IMR-90 (cell line): ENCODE data around the gene CCDC146. TPM values are rescaled to one million over a fixed set of nuclear protein-coding genes. Genes with fewer than 3 reads are reported as not detected.

Source experiments
- ATAC-seq: fragments of 200-7000 bp; cut with Tn5 transposase; 2 replicates; pipeline ENCODE4 v1.9.1; 2020; ENCODE audit warnings: low read depth, mild to moderate bottlenecking, moderate library complexity
- BruUV-seq: library from RNA; stranded (reverse); fragments of 400-500 nt; replicated peaks from 2 replicates; lab custom pipeline; 2021; lab: Mats Ljungman, UMichigan
- CTCF ChIA-PET: fragments of 300-600 bp; formaldehyde crosslinking; extraction: SDS; loops from one replicate; lab custom pipeline; 2021; ENCODE audit warnings: antibody characterized with exemption; lab: Yijun Ruan, JAX
- POLR2A ChIA-PET: fragments of 300-600 bp; sonication (Branson Sonifier 250); formaldehyde crosslinking; loops from one replicate; lab custom pipeline; 2022; ENCODE audit warnings: antibody characterized with exemption; ENCODE audit not compliant: unreplicated experiment; lab: Charles Lee
- DNase-seq: peaks from one replicate; pipeline ENCODE4 v3.0.0; 2013
- H2AFZ ChIP-seq: replicated peaks from 2 replicates; pipeline ENCODE3; 2013; ENCODE audit warnings: low read length, mild to moderate bottlenecking; ENCODE audit not compliant: poor library complexity
- H2AK5ac ChIP-seq: 2 replicates; pipeline ENCODE4 v1.6.1; 2013; ENCODE audit warnings: low read depth, low read length, inconsistent platforms
- H2AK9ac ChIP-seq: replicated peaks from 2 replicates; pipeline ENCODE3; 2013; ENCODE audit warnings: mild to moderate bottlenecking, low read depth, low read length, moderate library complexity; ENCODE audit not compliant: poor library complexity
- H2BK120ac ChIP-seq: 2 replicates; pipeline ENCODE4 v1.6.1; 2013; ENCODE audit warnings: low read depth, low read length, inconsistent platforms
- H2BK15ac ChIP-seq: 3 replicates; pipeline ENCODE4 v1.6.1; 2013; ENCODE audit warnings: low read depth, low read length, inconsistent platforms
- H2BK20ac ChIP-seq: 2 replicates; pipeline ENCODE4 v1.6.1; 2013; ENCODE audit warnings: low read depth, mild to moderate bottlenecking, inconsistent platforms, low read length, moderate library complexity
- H2BK5ac ChIP-seq: 2 replicates; pipeline ENCODE4 v1.6.1; 2013; ENCODE audit warnings: mild to moderate bottlenecking, low read depth, low read length, inconsistent platforms; ENCODE audit not compliant: poor library complexity, severe bottlenecking
- H3K14ac ChIP-seq: replicated peaks from 2 replicates; pipeline ENCODE4 v1.6.1; 2013; ENCODE audit warnings: low read depth, low read length, inconsistent platforms
- H3K18ac ChIP-seq: 2 replicates; pipeline ENCODE4 v1.6.1; 2013; ENCODE audit warnings: low read depth, low read length, control low read depth
- H3K23ac ChIP-seq: 2 replicates; pipeline ENCODE4 v1.6.1; 2013; ENCODE audit warnings: low read depth, low read length, inconsistent platforms
- H3K27ac ChIP-seq: 2 replicates; pipeline ENCODE4 v1.5.1; 2013; ENCODE audit warnings: mild to moderate bottlenecking, control low read depth, low read length; ENCODE audit not compliant: insufficient read depth
- H3K27me3 ChIP-seq: 2 replicates; pipeline ENCODE4 v1.6.1; 2013; ENCODE audit warnings: low read length; ENCODE audit not compliant: control insufficient read depth, insufficient read depth
- H3K36me3 ChIP-seq: 2 replicates; pipeline ENCODE4 v1.6.1; 2013; ENCODE audit warnings: low read length, mixed read lengths; ENCODE audit not compliant: control insufficient read depth, insufficient read depth
- H3K4ac ChIP-seq: 2 replicates; pipeline ENCODE4 v1.6.1; 2013; ENCODE audit warnings: low read depth, low read length, inconsistent platforms
- H3K4me1 ChIP-seq: 2 replicates; pipeline ENCODE4 v1.6.1; 2013; ENCODE audit warnings: low read length, mixed read lengths; ENCODE audit not compliant: control insufficient read depth, insufficient read depth
- H3K4me2 ChIP-seq: 2 replicates; pipeline ENCODE4 v1.6.1; 2013; ENCODE audit warnings: low read depth, mild to moderate bottlenecking, control low read depth, low read length, moderate library complexity
- H3K4me3 ChIP-seq: 2 replicates; pipeline ENCODE4 v1.5.1; 2013; ENCODE audit warnings: low read depth, mild to moderate bottlenecking, control low read depth, low read length, moderate library complexity; ENCODE audit not compliant: insufficient read depth
- H3K56ac ChIP-seq: 2 replicates; pipeline ENCODE4 v1.6.1; 2013; ENCODE audit warnings: low read length, inconsistent platforms; ENCODE audit not compliant: insufficient read depth; ENCODE audit errors: extremely low read depth
- H3K79me1 ChIP-seq, 2 experiments: 2 replicates each; pipeline ENCODE4 v1.6.1; 2013; ENCODE audit warnings: low read length in 2 of 2, inconsistent platforms in 1 of 2, low read depth in 1 of 2
- H3K9ac ChIP-seq: 2 replicates; pipeline ENCODE4 v1.6.1; 2013; ENCODE audit warnings: low read depth, low read length, control low read depth
- H3K9me1 ChIP-seq: 2 replicates; pipeline ENCODE4 v1.6.1; 2013; ENCODE audit warnings: low read length, inconsistent platforms; ENCODE audit not compliant: insufficient read depth
- H3K9me3 ChIP-seq: 2 replicates; pipeline ENCODE4 v1.6.1; 2013; ENCODE audit warnings: low read length; ENCODE audit not compliant: control insufficient read depth, insufficient read depth
- H4K20me1 ChIP-seq: 2 replicates; pipeline ENCODE4 v1.6.1; 2013; ENCODE audit warnings: low read length, inconsistent platforms; ENCODE audit not compliant: insufficient read depth
- H4K5ac ChIP-seq: 2 replicates; pipeline ENCODE4 v1.6.1; 2013; ENCODE audit warnings: mild to moderate bottlenecking, low read depth, low read length, control low read depth
- H4K8ac ChIP-seq, 2 experiments: 2 replicates each; pipeline ENCODE4 v1.6.1; 2013; ENCODE audit warnings: low read depth in 2 of 2, low read length in 2 of 2, control low read depth in 1 of 2, inconsistent platforms in 1 of 2
- H4K91ac ChIP-seq: 2 replicates; pipeline ENCODE4 v1.6.1; 2013; ENCODE audit warnings: low read depth, low read length, inconsistent platforms; ENCODE audit not compliant: insufficient read depth
- BHLHE40 ChIP-seq: fragments of 150-350 bp; IDR thresholded peaks from 2 replicates; pipeline ENCODE4 v1.6.1; 2016; ENCODE audit warnings: mild to moderate bottlenecking, low read depth, low read length
- CEBPB ChIP-seq: IDR thresholded peaks from 2 replicates; pipeline ENCODE4 v1.6.1; 2012; ENCODE audit warnings: low read depth, low read length, improper control_type of control experiment
- CHD1 ChIP-seq: IDR thresholded peaks from 2 replicates; pipeline ENCODE4 v1.6.1; 2012; ENCODE audit warnings: low read depth, low read length, improper control_type of control experiment
- ELK1 ChIP-seq: fragments of 150-350 bp; IDR thresholded peaks from 2 replicates; pipeline ENCODE4 v1.6.1; 2016; ENCODE audit warnings: low read depth, mild to moderate bottlenecking, low read length, moderate library complexity, borderline replicate concordance
- FOS ChIP-seq: fragments of 150-350 bp; IDR thresholded peaks from 2 replicates; pipeline ENCODE4 v1.6.1; 2016; ENCODE audit warnings: low read depth, low read length
- MAFK ChIP-seq: IDR thresholded peaks from 2 replicates; pipeline ENCODE4 v1.6.1; 2012; ENCODE audit warnings: low read depth, low read length, improper control_type of control experiment
- MAZ ChIP-seq: IDR thresholded peaks from 2 replicates; pipeline ENCODE4 v1.6.1; 2012; ENCODE audit warnings: low read depth, mild to moderate bottlenecking, low read length, improper control_type of control experiment, moderate library complexity, borderline replicate concordance
- MXI1 ChIP-seq: IDR thresholded peaks from 2 replicates; pipeline ENCODE4 v1.6.1; 2012; ENCODE audit warnings: low read depth, mild to moderate bottlenecking, low read length, moderate library complexity, borderline replicate concordance
- NFE2L2 ChIP-seq: fragments of 150-350 bp; IDR thresholded peaks from 2 replicates; pipeline ENCODE4 v1.6.1; 2016; ENCODE audit warnings: low read depth, mild to moderate bottlenecking, low read length
- POLR2A ChIP-seq: IDR thresholded peaks from 2 replicates; pipeline ENCODE4 v1.6.1; 2012; ENCODE audit warnings: mild to moderate bottlenecking, low read depth, low read length
- RAD21 ChIP-seq: IDR thresholded peaks from 2 replicates; pipeline ENCODE4 v1.6.1; 2012; ENCODE audit warnings: low read length, improper control_type of control experiment
- RCOR1 ChIP-seq: IDR thresholded peaks from 2 replicates; pipeline ENCODE4 v1.6.1; 2012; ENCODE audit warnings: mild to moderate bottlenecking, low read length, improper control_type of control experiment; ENCODE audit not compliant: insufficient replicate concordance
- RFX5 ChIP-seq: IDR thresholded peaks from 2 replicates; pipeline ENCODE4 v1.8.0; 2012; ENCODE audit warnings: low read depth, mild to moderate bottlenecking, low read length, moderate library complexity
- SMC3 ChIP-seq: fragments of 150-350 bp; IDR thresholded peaks from 2 replicates; pipeline ENCODE4 v1.6.1; 2016; ENCODE audit warnings: low read depth, mild to moderate bottlenecking, antibody characterized with exemption, low read length, moderate library complexity
- USF2 ChIP-seq: fragments of 150-350 bp; IDR thresholded peaks from 2 replicates; pipeline ENCODE4 v1.6.1; 2017; ENCODE audit warnings: mild to moderate bottlenecking, antibody characterized with exemption, low read length, low read depth
- WGBS, 2 experiments: methylation state at CpG; one replicate each; pipeline versions ENCODE4 v1.1.5 to v1.1.7; 2013; ENCODE audit warnings: missing lambda C conversion rate in 2 of 2; ENCODE audit not compliant: insufficient read length in 1 of 2; ENCODE audit errors: extremely low coverage in 2 of 2; 5-methylcytosine and 5-hydroxymethylcytosine counted together
- dilution Hi-C: fragments of 300-500 bp; cut with HindIII; formaldehyde crosslinking; loops from one replicate; pipeline ENCODE4 v1.14.3; 2018; ENCODE audit warnings: low sequenced_read_pairs; ENCODE audit not compliant: unreplicated experiment
- in situ Hi-C: fragments of 300-500 bp; cut with MboI; formaldehyde crosslinking; loops from 3 replicates; pipeline ENCODE4 v1.14.3; 2019; ENCODE audit warnings: low sequenced_read_pairs, inconsistent platforms, mixed read lengths
- intact Hi-C: fragments of 100-400 bp; cut with micrococcal nuclease; formaldehyde crosslinking; loops from 2 replicates; pipeline ENCODE4 v1.10.0; 2022
- polyA plus RNA-seq, 3 experiments: library from polyadenylated mRNA; depleted of rRNA; stranded (reverse); fragments of >200 nt; gene quantifications; 2 replicates each; pipeline ENCODE4 v1.2.3, GENCODE V29; 2012; ENCODE audit warnings: low replicate concordance in 1 of 3
- total RNA-seq: library from RNA; depleted of rRNA; stranded (reverse); fragments of >200 nt; gene quantifications from 2 replicates; pipeline ENCODE4 v1.2.3, GENCODE V29; 2012
- TF ChIP-seq, protein P1 (sequence below): conservative IDR thresholded peaks from 2 replicates; pipeline ENCODE4 v1.5.1; 2012; ENCODE audit warnings: mild to moderate bottlenecking, low read depth, low read length, improper control_type of control experiment

The CCDC146 gene
- total and polyA plus RNA-seq, 2 of the 4 experiments (the other 2 are of a cell fraction), result 0.54 to 1.7 TPM

GRCh38 chr7:77295549-77295948 is 173.1 kb downstream of the CCDC146 start:
- Histone ChIP-seq H4K5ac (no peak overlapping the region), H2AK5ac (no peak overlapping the region), H3K4me2 (no peak overlapping the region), H2BK5ac (no peak overlapping the region), H3K4me1 (no peaks in the 10 kb centered on the region; the same call in 1 of the 2 replicates), H2AFZ (no peak overlapping the region), H2BK15ac (no peak overlapping the region), H3K56ac (no peak overlapping the region), H2AK9ac (no peak overlapping the region), H3K9me3 (no peaks in the 10 kb centered on the region), H3K27ac (no peak overlapping the region), H3K4me3 (no peak overlapping the region), H3K4ac (no peak overlapping the region), H3K18ac (no peak overlapping the region), H3K23ac (no peak overlapping the region), H3K14ac (no peak overlapping the region), H4K20me1 (no peaks in the 10 kb centered on the region), H4K8ac (no peak overlapping the region), H3K9me1 (no peaks in the 10 kb centered on the region), H2BK120ac (no peak overlapping the region), H2BK20ac (no peak overlapping the region), H3K36me3 (peaks cover 2% of the 10 kb centered on the region; the same call in 1 of the 2 replicates), H4K91ac (no peak overlapping the region), H3K79me1 (no peaks in the 10 kb centered on the region), H3K27me3 (no peaks in the 10 kb centered on the region), H3K9ac (no peak overlapping the region)
- in situ Hi-C loops, result no loop called here
- intact Hi-C loops, result no loop called here
- ATAC-seq (no peak), DNase-seq (no peak)
- CTCF ChIA-PET, result interaction anchor here (1.3 kb wide), 1 partner anchor 23 kb away, joined by 3 read pairs; no protein-coding TSS in a partner anchor
- dilution Hi-C loops, result no loop called here
- TF ChIP-seq BHLHE40 (no peak), RCOR1 (no peak), POLR2A (no peak), RFX5 (no peak), CEBPB (no peak), MAZ (no peak), RAD21 (no peak), CHD1 (no peak), MAFK (no peak), USF2 (no peak), MXI1 (no peak), NFE2L2 (no peak), ELK1 (no peak), SMC3 (no peak), FOS (no peak)
- TF ChIP-seq, protein P1, sequence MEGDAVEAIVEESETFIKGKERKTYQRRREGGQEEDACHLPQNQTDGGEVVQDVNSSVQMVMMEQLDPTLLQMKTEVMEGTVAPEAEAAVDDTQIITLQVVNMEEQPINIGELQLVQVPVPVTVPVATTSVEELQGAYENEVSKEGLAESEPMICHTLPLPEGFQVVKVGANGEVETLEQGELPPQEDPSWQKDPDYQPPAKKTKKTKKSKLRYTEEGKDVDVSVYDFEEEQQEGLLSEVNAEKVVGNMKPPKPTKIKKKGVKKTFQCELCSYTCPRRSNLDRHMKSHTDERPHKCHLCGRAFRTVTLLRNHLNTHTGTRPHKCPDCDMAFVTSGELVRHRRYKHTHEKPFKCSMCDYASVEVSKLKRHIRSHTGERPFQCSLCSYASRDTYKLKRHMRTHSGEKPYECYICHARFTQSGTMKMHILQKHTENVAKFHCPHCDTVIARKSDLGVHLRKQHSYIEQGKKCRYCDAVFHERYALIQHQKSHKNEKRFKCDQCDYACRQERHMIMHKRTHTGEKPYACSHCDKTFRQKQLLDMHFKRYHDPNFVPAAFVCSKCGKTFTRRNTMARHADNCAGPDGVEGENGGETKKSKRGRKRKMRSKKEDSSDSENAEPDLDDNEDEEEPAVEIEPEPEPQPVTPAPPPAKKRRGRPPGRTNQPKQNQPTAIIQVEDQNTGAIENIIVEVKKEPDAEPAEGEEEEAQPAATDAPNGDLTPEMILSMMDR, result no peak
- no TSS peak for BruUV-seq
- WGBS, 2 experiments, result 100% methylated on average over 1 of the region's 2 CpGs; no CpG with 5 or more reads in 1 of the 2 experiments
- POLR2A ChIA-PET, result no interaction called here
